GM10266 (cell line): Measurements from ENCODE around the gene IQCH.

ENCODE experiments used
- DNase-seq: peaks from one replicate; pipeline ENCODE4 v3.0.0; 2012; ENCODE audit errors: extremely low spot score
- CTCF ChIP-seq: IDR thresholded peaks from 2 replicates; pipeline ENCODE4 v1.5.1; 2012; ENCODE audit warnings: mild to moderate bottlenecking, low read depth; ENCODE audit not compliant: control insufficient read depth, insufficient read depth; ENCODE audit errors: missing control alignments

The IQCH gene

GRCh38 chr15:67521029-67521782 is 266.6 kb downstream of the IQCH start, which contains the start of gene C15orf61:
TSS of gene C15orf61 (plus strand) at chr15:67521131. CDS start at chr15:67521249, 118 bp downstream.
- DNase-seq = peak; percentile 95
- peak; percentile 22 for TF ChIP-seq CTCF

- no peak for TF ChIP-seq CTCF
- no peak for DNase-seq
Observed at GRCh38 chr15:67521783-67522568, 267.4 kb downstream of the IQCH start.

DNA sequence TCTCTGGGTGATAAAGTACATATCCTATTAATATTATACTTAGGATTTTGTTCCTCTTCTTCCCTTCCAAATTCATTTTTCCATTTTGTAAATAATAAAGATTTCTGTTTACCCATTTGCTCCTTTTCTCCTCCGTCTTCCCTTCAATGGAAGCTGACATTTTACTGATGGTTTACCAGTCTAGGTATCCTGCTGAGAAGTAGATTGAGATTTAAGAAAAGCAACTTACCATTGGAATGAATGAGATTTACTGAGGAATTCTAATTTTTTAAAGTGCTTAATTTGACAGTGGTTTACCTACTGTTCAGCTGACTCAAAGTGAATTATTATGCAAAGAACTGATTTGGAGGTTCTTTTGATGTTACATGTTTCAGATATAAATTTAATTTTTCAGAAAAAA is 268.7 kb downstream of the IQCH start:
- no peak for DNase-seq
- TF ChIP-seq CTCF = no peak

DNA sequence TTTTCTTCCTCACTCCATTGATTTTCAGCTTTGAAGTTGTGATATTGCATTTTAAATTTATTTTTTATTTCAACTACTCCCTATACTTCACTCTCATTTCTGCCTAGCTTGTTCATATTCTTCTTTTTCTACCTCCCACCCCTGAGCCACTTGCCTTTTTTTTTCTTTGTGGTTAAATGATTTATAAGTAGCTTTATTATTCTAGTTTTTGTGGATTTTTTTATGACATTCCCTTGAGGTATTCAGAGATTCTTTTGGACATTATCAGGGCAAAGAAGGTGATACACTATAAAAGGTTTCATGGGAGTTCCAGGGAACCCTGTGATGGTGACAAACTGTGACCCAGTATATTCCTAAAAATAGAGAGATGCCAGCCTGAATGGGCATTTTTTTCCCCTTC is 269.6 kb downstream of the IQCH start:
- TF ChIP-seq CTCF = no peak
- no peak for DNase-seq

DNA sequence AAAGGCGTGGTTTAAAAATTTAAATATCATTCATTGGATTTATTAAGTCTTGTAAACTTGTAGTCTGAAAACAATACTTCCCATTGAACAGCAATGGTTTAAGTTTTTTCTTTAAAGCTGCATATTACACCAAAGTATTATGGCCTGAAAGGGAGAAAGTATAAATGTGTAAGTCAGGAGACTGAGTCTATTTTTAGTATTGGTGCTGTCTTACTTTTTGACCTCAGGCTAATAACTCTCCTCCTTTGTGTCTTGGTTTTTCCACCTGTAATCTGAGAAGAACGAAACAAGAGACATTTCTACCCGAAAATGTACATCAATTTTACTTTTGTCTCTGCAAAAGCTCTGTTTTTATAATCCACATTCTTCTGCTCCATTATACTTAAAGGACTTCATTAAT is 273.9 kb downstream of the IQCH start:
- TF ChIP-seq CTCF = no peak
- no peak for DNase-seq

DNA sequence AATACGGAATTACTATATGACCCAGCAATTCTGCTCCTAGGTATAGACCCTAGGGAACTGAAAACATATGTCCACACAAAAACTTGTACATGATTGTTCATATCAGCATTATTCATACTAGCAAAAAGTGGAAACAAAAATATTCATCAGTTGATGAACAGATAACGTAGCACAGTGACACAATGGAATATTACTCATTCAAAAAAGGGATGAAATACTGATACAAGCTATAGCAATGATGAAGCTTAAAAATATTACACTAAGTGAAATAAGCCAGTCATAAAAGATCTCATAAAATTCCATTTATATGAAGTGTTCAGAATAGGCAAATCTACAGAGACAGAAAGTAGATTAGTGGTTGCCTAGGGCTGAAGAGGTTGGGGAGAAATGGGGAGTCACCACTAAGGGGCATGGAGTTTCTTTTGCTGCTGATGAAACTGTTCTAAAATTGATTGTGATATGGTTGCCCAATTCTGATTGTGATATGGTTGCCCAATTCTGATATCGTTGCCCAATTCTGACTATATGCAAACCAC is 276.9 kb downstream of the IQCH start:
- DNase-seq = no peak
- no peak for TF ChIP-seq CTCF
